Stimulated activated CD4-positive, alpha-beta T cell treated with anti-CD3 and anti-CD28 coated beads, Interleukin-15, amount 100 ng/mL, for 24 hours (primary cell): ENCODE measurements around the gene ALG12.

Experiments
- DNase-seq: peaks from one replicate; pipeline ENCODE4 v3.0.0-alpha.2; 2020

ALG12 gene

GRCh38 chr22:49886346-49887063, 31.7 kb downstream of the ALG12 start:
- no peak for DNase-seq

DNA sequence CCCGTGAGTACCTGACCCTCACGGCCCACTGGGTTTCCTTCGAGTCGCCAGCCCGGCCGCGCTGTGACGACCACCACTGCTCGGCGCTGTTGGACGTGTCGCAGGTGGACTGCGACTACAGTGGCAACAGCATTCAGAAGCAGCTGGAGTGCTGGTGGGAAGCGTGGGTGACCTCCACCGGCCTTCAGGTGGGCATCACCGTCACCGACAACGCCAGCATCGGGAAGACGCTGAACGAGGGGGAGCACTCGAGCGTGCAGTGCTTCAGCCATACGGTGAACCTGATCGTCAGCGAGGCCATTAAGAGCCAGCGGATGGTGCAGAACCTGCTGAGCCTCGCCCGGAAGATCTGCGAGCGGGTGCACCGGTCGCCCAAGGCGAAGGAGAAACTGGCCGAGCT, 32.4 kb downstream of the ALG12 start:
- no peak for DNase-seq

DNA sequence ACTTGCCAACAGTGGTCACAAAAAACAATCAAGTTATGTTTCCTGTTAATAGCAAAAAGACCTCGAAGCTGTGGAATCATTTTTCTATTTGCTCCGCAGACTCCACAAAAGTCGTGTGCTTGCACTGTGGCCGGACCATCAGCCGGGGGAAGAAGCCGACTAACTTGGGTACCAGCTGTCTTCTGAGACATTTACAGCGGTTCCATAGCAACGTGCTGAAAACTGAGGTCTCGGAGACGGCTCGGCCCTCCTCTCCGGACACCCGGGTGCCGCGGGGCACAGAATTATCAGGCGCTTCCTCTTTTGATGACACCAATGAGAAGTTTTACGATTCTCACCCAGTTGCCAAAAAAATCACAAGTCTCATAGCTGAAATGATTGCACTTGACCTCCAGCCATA, 33.0 kb downstream of the ALG12 start:
- no peak for DNase-seq

- no peak for DNase-seq
Observed at GRCh38 chr22:49884503-49885260, 33.6 kb downstream of the ALG12 start.

- no peak for DNase-seq
Observed at GRCh38 chr22:49884075-49884474, 34.2 kb downstream of the ALG12 start.

DNA sequence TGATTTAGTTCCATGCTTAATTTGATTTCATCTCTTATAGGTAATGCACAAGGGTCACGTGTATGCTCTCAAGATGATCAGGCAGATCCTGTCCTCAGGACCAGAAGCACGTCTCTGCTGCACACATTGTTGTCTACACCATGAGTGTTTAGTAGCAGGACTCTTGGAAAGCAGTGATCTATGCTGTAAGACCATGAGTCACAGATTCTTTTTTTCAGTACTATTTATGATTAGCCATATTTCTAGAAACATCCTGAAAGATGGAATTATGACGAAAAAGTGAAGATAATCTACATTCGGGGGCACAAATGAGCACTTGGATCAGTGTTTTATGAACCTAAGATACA, 35.0 kb downstream of the ALG12 start:
- DNase-seq: no peak

GRCh38 chr22:49882519-49883293, 35.5 kb downstream of the ALG12 start:
- no peak for DNase-seq

DNA sequence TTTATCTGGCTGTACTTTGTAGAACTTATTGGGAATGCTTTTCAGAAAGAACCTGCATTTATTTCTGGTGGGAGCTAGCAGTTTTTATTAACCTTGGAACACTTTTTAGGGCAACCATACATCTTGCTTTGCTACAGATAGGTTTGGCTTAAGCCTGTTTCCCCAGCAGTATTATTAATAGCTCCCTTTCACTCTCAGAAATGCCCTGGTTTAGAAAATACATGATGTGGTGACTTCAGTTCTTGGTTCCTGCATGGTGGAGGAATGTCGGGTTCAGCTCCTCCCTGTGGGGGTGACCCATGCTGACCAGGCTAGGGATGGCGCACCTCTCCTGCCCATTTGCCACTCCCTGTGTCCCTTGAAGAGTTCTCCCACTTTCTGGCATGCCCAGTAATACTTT, 36.4 kb downstream of the ALG12 start:
- DNase-seq: no peak

- DNase-seq: no peak
Observed at GRCh38 chr22:49880281-49880680, 38.0 kb downstream of the ALG12 start.

DNA sequence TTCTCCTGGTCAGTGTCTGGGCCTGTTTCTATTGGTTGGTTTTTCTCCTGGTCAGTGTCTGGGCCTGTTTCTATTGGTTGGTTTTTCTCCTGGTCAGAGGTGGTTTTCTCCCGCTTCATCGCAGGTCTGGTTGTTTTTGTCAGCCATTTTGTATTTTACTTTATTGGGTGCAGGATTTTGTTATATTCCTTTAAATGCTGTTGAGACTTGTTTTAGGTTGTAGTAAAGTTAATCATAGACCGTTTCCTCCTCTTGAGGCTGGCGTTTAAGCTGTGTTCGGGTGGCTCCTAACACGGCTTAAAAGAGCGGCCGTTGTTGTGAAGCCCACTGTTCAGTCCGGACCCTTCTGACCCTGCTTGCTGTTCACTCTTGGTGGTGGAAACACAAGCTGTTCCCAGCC, 38.4 kb downstream of the ALG12 start:
- DNase-seq: no peak

DNA sequence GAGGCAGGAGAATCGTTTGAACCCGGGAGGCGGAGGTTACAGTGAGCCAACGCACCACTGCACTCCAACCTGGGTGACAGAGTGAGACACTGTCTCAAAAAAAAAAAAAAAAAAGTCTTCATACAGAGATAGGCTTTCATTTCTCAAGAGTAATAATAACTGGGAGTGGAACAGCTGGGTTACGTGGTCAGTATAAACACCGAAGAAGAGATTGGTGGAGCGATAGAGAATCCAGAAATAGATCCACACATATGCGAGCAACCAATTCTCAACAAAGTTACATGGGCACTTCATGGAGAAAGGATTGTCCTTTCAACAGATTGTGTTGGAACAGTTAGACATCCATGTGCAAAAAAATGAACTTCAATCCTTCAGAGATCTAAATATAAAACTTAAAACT, 40.0 kb downstream of the ALG12 start:
- DNase-seq: no peak

DNA sequence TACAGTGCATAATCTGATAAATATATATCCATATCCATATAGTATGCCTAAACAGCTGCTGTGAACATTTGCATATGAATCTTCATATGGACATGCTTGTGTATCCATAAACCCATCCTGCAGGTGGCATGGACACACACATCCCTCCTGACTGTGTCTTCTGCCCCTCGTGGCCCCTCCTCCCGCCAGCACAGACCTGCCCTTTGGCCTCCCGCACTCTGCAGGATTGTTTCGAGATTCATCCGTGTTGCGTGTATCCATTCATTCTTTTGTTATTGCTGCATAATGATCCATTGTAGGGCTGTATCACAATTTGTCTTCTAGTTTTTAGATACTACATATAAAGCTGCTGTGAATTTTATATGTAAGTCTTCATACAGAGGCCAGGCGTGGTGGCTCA, 40.6 kb downstream of the ALG12 start:
- DNase-seq: no peak

- DNase-seq: no peak
Observed at GRCh38 chr22:49873228-49873940, 44.9 kb downstream of the ALG12 start.

DNA sequence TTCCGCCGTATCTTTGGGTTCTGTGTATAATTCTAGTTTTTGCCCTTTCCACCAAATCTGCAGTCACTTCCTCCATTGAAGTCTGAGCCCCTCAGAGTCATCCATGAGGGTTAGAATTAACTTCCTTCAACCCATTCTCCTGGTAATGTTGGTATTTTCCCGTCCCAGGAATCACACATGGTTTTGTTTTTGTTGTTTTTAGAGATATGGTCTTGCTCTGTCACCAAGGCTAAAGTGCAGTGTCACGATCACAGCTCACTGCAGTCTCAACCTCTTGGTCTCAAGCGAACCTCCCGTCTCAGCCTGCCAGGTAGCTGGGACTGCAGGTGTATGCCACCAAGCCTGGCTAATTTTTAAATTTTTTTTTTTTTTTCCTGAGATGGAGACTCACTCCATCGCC, 45.9 kb downstream of the ALG12 start:
- DNase-seq: no peak

GRCh38 chr22:49871482-49871881, 46.8 kb downstream of the ALG12 start:
- no peak for DNase-seq

- no peak for DNase-seq
Observed at GRCh38 chr22:49869845-49870712, 48.2 kb downstream of the ALG12 start.

DNA sequence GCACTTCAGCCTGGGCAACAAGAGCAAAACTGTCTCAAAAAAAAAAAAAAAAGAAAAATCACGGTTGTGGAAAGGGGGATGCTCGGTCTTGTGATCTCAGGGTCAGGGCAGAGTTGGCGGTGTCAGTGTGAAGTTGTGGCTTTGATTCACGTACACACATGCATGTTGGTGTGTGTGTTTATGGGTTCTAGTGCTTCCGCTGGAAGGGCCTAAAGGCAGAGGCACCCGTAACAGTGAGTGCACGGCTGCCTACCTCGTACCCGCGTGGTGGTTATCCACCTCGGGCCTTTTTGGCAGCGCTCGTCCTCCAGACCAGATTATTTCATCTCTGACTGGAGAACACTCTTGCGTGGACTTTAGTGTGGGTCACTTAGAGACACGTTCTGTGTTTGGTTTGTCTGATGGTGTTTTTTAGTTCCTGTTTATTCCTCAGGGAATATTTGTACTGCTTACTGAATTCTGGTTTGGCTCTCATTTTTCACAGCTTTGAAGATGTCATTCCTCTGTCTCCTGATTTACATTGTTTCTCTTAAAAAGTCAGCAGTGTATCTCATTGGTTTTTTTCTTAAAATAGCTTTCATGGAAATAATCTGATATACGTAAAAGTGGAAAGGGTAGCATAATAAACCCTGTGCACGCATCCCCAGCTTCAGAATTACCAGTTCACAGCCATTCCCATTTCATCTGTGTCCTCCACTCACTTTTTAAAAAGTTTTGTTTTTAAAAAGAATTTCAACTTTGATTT, 49.0 kb downstream of the ALG12 start:
- no peak for DNase-seq

GRCh38 chr22:49867303-49868265, 50.7 kb downstream of the ALG12 start:
- DNase-seq: no peak

DNA sequence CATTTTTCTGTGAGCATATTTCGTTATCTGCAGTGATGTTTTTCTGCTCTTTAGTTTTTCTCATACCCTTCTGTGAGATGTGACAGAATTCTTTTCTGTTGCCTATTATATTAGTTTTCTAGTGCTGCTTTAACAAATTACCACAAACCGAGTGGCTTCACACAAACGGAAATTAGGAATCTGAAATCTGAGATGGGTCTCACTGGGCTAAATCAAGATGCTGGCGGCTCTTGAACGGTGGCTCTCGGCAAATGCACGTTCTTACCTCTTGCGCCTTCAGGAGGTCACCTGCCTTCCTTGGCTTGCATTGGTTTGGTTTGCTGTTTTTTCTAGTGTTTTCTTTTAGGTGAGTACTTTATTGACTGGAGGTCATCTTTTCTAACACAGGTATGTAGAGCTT, 51.6 kb downstream of the ALG12 start:
- no peak for DNase-seq

DNA sequence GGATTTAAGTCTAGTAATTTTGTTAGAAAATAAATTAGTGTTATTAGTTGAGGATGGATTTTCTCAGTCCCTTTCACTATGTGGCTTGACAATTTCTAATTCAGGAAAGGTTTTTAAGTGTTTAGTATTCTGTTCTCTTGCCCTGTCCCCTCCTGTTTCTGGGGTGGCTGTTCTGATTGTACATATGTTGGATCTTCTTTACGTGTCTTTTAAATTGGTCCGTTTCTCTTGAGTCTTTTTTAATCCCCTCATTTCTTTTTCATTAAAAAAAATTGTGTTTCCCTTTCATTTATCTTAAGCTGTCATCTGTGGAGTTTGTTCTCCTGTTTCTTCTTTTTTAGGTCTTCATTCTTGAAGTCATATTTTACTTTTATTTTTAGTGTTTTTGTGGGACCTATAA, 52.1 kb downstream of the ALG12 start:
- DNase-seq: no peak
